Nephron (organoid): ENCODE data around the gene RCSD1.

Source experiments
- H3K27ac Mint-ChIP-seq, 3 experiments: 2 replicates each; pipeline ENCODE4 v1.8.0; 2020; ENCODE audit warnings: mixed read lengths in 3 of 3, mild to moderate bottlenecking in 2 of 3, moderate library complexity in 1 of 3
- H3K27me3 Mint-ChIP-seq: 2 replicates; pipeline ENCODE4 v1.8.0; 2021; ENCODE audit warnings: low read depth, mild to moderate bottlenecking, moderate library complexity, mixed read lengths
- H3K36me3 Mint-ChIP-seq: 2 replicates; pipeline ENCODE4 v1.8.0; 2020; ENCODE audit warnings: low read depth, mixed read lengths
- H3K4me1 Mint-ChIP-seq: 2 replicates; pipeline ENCODE4 v1.8.0; 2020; ENCODE audit warnings: mixed read lengths
- H3K4me3 Mint-ChIP-seq, 3 experiments: 2 replicates each; pipeline ENCODE4 v1.8.0; 2020; ENCODE audit warnings: mild to moderate bottlenecking in 3 of 3, mixed read lengths in 3 of 3, moderate library complexity in 2 of 3
- H3K9me3 Mint-ChIP-seq: 2 replicates; pipeline ENCODE4 v1.8.0; 2020; ENCODE audit warnings: mixed read lengths
- CTCF ChIP-seq, 3 experiments: fragments of 200-600 bp; sonication (generic); IDR thresholded peaks; one replicate each; pipeline ENCODE4 v1.5.0; 2021; ENCODE audit warnings: antibody characterized with exemption in 3 of 3; ENCODE audit not compliant: unreplicated experiment in 3 of 3

The RCSD1 gene

DNA sequence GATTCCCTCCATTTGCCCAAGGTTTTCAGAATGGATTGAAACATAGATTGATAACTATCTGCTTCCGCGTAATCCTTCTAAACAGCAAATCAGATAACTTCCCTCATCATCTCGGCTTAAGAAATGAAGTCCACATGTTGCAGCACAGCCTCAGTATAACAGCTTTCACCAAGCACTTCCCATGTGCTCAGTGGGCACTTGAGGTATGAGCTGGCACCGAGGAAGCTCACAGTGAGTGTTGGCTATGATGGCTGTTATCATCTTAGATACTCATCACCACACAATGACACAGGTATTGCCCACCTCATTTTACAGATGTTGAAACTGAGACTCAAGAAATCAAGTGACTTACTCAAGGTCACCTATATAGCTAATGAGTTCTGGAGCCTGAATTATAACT is 43.2 kb downstream of the RCSD1 start:
- H3K4me3 Mint-ChIP-seq = no peak overlapping the region
- TF ChIP-seq CTCF (IDR thresholded peaks at IDR 0.05; ENCODE audit: unreplicated experiment in 3 of 3) = no peak
- H3K36me3 Mint-ChIP-seq = no peaks in the 10 kb centered on the region
- H3K27me3 Mint-ChIP-seq = peaks cover 4% of the 10 kb centered on the region
- H3K9me3 Mint-ChIP-seq = no peaks in the 10 kb centered on the region
- H3K27ac Mint-ChIP-seq = no peak overlapping the region
- H3K4me1 Mint-ChIP-seq = peaks cover 42% of the 10 kb centered on the region

DNA sequence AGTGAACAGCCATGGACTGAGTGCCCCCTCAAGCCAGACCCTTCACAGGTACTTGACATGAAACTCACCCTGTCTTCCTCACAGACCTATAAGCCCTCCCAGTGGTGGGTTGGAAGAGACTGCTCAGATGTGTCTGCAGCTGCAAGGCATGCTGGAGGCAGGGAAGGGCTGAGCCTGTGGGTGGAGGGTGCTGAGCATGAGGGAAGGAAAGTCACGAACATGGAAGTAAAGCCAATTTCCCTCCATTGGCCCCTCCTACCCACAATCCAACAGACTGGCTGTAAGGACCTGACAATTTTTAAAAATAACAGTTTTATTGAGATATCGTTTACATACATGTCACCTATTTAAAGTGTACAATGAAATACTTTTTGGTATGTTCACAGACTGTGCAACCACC is 44.1 kb downstream of the RCSD1 start:
- H3K27me3 Mint-ChIP-seq = peaks cover 4% of the 10 kb centered on the region
- H3K27ac Mint-ChIP-seq = no peak overlapping the region
- no peak for TF ChIP-seq CTCF (IDR thresholded peaks at IDR 0.05; ENCODE audit: unreplicated experiment in 3 of 3)
- H3K4me3 Mint-ChIP-seq = no peak overlapping the region
- H3K4me1 Mint-ChIP-seq = peaks cover 33% of the 10 kb centered on the region
- H3K36me3 Mint-ChIP-seq = no peaks in the 10 kb centered on the region
- no peaks in the 10 kb centered on the region for H3K9me3 Mint-ChIP-seq

- Mint-ChIP-seq H3K27me3 (peaks cover 4% of the 10 kb centered on the region), H3K36me3 (no peaks in the 10 kb centered on the region), H3K27ac (no peak overlapping the region), H3K4me3 (no peak overlapping the region), H3K4me1 (peaks cover 21% of the 10 kb centered on the region), H3K9me3 (no peaks in the 10 kb centered on the region)
- no peak for TF ChIP-seq CTCF (IDR thresholded peaks at IDR 0.05; ENCODE audit: unreplicated experiment in 3 of 3)
Observed at GRCh38 chr1:167675440-167675839, 45.4 kb downstream of the RCSD1 start.

GRCh38 chr1:167676205-167676915 is 46.3 kb downstream of the RCSD1 start:
- H3K9me3 Mint-ChIP-seq = no peaks in the 10 kb centered on the region
- H3K4me1 Mint-ChIP-seq = peaks cover 16% of the 10 kb centered on the region
- H3K27me3 Mint-ChIP-seq = no peaks in the 10 kb centered on the region
- no peak for TF ChIP-seq CTCF (IDR thresholded peaks at IDR 0.05; ENCODE audit: unreplicated experiment in 3 of 3)
- no peaks in the 10 kb centered on the region for H3K36me3 Mint-ChIP-seq
- no peak overlapping the region for H3K4me3 Mint-ChIP-seq
- no peak overlapping the region for H3K27ac Mint-ChIP-seq

DNA sequence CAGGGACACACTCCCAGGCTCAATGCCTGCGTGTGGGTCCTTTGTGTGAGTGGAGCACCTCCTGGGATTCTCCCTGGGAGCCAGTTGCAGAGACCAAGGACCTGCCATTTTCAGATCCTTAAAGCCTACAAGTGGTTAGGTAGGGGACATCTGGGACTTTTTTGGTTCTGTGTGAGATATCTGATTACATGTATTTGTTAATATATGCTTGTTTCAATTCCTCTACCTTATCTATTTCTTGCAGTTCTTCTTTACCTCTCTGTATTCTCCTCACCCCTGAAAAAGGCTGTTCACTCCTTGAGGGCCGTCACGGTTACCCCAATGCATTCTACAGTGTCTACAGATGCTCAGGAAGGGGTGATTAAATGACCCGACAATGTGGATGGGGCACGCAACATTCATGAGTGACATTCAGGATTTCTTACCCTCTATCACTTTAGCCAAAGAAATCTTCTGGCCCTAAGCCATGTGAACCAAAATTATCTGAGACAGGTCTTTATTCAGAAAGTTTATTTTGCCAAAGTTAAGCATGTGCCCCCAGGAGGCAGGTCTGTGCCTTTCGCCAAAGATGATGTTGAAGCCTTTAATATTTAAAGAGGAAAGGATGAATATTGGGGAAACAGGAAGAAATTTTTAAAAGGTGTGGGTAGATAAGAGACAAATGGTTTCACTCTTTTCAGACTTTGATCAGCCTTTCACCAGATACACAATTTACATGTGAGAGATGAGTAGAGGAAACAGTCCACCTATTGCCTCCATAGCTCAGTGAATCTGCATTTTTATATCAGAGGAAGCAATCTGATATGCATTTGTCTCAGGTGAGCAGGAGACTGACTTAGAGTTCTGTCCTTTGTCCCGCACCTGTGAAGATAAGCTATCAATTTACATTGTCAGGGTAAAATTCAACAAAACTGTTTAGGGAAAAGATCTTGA is 47.1 kb downstream of the RCSD1 start:
- peaks cover 14% of the 10 kb centered on the region for H3K4me1 Mint-ChIP-seq
- H3K4me3 Mint-ChIP-seq = no peak overlapping the region
- H3K27ac Mint-ChIP-seq = no peak overlapping the region
- H3K9me3 Mint-ChIP-seq = no peaks in the 10 kb centered on the region
- H3K36me3 Mint-ChIP-seq = no peaks in the 10 kb centered on the region
- H3K27me3 Mint-ChIP-seq = peaks cover under 1% of the 10 kb centered on the region
- TF ChIP-seq CTCF (IDR thresholded peaks at IDR 0.05; ENCODE audit: unreplicated experiment in 3 of 3) = no peak
